Measurements from ENCODE around the gene NDE1. TPM values are rescaled to one million over a fixed set of nuclear protein-coding genes. Genes with fewer than 3 reads are reported as not detected.
A peak's percentile ranks its signal among the peaks of the same experiment; 100 is the strongest.

Gene NDE1
- total and polyA plus RNA-seq, 9 of the 15 experiments (the other 6 are each of a cell fraction or from before 2014, with no cell fraction given): 3.1 to 59.9 (median 30.0) TPM

DNA sequence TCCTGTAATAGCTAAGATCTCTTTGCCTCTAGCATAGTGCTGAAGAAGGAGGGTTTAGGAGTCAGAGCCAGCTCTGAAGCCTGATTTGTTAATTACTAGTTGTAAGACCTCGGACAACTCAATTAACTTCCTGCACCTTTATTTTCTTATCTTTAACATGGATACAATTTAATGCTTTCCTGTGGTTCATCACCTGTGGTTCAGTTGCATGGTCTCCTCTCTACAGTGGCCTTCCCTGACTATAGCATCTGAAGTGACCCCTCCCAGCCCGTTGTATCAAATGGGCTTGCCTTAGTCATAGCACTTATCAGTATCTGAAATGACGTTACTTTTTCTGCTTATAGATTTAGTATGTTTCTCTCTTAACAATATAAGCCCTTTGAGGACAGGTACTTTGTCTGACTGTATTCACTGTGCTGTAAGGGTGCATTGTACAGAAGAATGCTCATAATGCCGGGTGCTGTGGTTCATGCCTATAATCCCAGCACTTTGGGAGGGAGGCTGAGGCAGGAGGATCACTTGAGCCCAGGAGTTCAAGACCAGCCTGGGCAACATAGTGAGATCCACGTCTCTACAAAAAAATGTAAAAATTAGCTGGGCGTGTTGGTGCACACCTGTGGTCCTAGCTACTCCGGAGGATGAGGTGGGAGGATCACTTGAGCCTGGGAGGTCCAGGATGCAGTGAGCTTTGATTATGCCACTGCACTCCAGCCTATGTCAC, 2.6 kb upstream of the NDE1 start:
- Histone ChIP-seq H3K4me1 (replicated peaks in 1 of 2; ENCODE audit: control insufficient read depth in 2 of 2, insufficient read depth in 2 of 2, low read length in 2 of 2) (peaks cover 15 to 17% of the 10 kb centered on the region in 2 experiments; a peak in 4 of 5 replicates), H3K4me3 (no peak overlapping the region), H3K4me2 (ENCODE audit: insufficient read depth, low read length) (no peak overlapping the region), H3K9me3 (replicated peaks; ENCODE audit: control insufficient read depth, insufficient read depth, low read depth, low read length) (no peaks in the 10 kb centered on the region), H3K9me1 (ENCODE audit: control insufficient read depth, insufficient read depth, low read length) (no peaks in the 10 kb centered on the region), H3K27ac (ENCODE audit: extremely low read depth, low read depth, low read length) (no peak overlapping the region), H3K79me2 (ENCODE audit: control insufficient read depth, insufficient read depth, low read length) (peaks cover 27% of the 10 kb centered on the region), H2AFZ (ENCODE audit: low read depth, low read length) (peak overlapping the region; percentile 52), H3K27me3 (ENCODE audit: control insufficient read depth in 2 of 2, insufficient read depth in 2 of 2, low read length in 2 of 2) (no peaks in the 10 kb centered on the region), H4K20me1 (replicated peaks; ENCODE audit: control insufficient read depth, insufficient read depth, low read length) (no peaks in the 10 kb centered on the region), H3K36me3 (ENCODE audit: control insufficient read depth, insufficient read depth, low read length) (peaks cover 5% of the 10 kb centered on the region; the same call in 2 of the 3 replicates), H3K9ac (ENCODE audit: insufficient read depth in 1 of 2, low read depth in 2 of 2, low read length in 2 of 2) (no peak overlapping the region)
- 48% methylated on average over 7 of the region's 7 CpGs for WGBS (ENCODE audit: insufficient coverage, low coverage, missing lambda C conversion rate)
- FAIRE-seq: no peak
- no peak for DNase-seq (ENCODE audit: extremely low read depth in 1 of 4, low spot score in 3 of 4)
- ATAC-seq: no peak
- no TSS peak for BruUV-seq (replicated peaks)
- intact Hi-C loops (cut with micrococcal nuclease) (loop anchor here (10.0 kb wide), 2 partner anchors 73 to 223 kb away; no protein-coding TSS in a partner anchor), in situ Hi-C loops (cut with MboI) (no loop called here)
- CTCF ChIA-PET (ENCODE audit: low intra/inter-chr PET ratio): interaction anchor here (0.7 kb wide), 1 partner anchor 482 kb away, joined by 3 read pairs; no protein-coding TSS in a partner anchor
- POLR2A ChIA-PET: interaction anchor here (0.5 to 3.0 kb wide), 2 partner anchors 13 to 128 kb away, joined by 3 to 11 read pairs; no protein-coding TSS in a partner anchor
- TF ChIP-seq CHCHD3 (CRISPR knock-in tag; IDR thresholded peaks at IDR 0.05) (no peak), ZFP30 (CRISPR knock-in tag; IDR thresholded peaks at IDR 0.05; ENCODE audit: borderline replicate concordance) (no peak), SETDB1 (IDR thresholded peaks at IDR 0.05; ENCODE audit: low read length) (no peak), ZNF589 (CRISPR knock-in tag; IDR thresholded peaks at IDR 0.05; ENCODE audit: low read depth) (no peak), DPF2 (IDR thresholded peaks at IDR 0.05) (peak; percentile 21; the same call in 1 of the 2 replicates), KDM1A (IDR thresholded peaks at IDR 0.05) (peak; percentile 42 to 62; a peak in 2 of 4 replicates), RBM15 (IDR thresholded peaks at IDR 0.05; ENCODE audit: insufficient read depth, low read length) (no peak), TRIM28 (IDR thresholded peaks at IDR 0.05) (no peak), TEAD2 (tag; IDR thresholded peaks at IDR 0.05) (no peak), CHD2 (IDR thresholded peaks at IDR 0.05; ENCODE audit: low read depth, low read length) (no peak), RBM25 (IDR thresholded peaks at IDR 0.05; ENCODE audit: low read depth, low read length, severe bottlenecking) (peak; percentile 10)
- TF ChIP-seq, protein P1, sequence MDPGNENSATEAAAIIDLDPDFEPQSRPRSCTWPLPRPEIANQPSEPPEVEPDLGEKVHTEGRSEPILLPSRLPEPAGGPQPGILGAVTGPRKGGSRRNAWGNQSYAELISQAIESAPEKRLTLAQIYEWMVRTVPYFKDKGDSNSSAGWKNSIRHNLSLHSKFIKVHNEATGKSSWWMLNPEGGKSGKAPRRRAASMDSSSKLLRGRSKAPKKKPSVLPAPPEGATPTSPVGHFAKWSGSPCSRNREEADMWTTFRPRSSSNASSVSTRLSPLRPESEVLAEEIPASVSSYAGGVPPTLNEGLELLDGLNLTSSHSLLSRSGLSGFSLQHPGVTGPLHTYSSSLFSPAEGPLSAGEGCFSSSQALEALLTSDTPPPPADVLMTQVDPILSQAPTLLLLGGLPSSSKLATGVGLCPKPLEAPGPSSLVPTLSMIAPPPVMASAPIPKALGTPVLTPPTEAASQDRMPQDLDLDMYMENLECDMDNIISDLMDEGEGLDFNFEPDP (CRISPR knock-in tag; IDR thresholded peaks at IDR 0.05): no peak
- TF ChIP-seq, protein P2, sequence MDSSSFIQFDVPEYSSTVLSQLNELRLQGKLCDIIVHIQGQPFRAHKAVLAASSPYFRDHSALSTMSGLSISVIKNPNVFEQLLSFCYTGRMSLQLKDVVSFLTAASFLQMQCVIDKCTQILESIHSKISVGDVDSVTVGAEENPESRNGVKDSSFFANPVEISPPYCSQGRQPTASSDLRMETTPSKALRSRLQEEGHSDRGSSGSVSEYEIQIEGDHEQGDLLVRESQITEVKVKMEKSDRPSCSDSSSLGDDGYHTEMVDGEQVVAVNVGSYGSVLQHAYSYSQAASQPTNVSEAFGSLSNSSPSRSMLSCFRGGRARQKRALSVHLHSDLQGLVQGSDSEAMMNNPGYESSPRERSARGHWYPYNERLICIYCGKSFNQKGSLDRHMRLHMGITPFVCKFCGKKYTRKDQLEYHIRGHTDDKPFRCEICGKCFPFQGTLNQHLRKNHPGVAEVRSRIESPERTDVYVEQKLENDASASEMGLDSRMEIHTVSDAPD (CRISPR knock-in tag; IDR thresholded peaks at IDR 0.05): no peak
- TF ChIP-seq, protein P3, sequence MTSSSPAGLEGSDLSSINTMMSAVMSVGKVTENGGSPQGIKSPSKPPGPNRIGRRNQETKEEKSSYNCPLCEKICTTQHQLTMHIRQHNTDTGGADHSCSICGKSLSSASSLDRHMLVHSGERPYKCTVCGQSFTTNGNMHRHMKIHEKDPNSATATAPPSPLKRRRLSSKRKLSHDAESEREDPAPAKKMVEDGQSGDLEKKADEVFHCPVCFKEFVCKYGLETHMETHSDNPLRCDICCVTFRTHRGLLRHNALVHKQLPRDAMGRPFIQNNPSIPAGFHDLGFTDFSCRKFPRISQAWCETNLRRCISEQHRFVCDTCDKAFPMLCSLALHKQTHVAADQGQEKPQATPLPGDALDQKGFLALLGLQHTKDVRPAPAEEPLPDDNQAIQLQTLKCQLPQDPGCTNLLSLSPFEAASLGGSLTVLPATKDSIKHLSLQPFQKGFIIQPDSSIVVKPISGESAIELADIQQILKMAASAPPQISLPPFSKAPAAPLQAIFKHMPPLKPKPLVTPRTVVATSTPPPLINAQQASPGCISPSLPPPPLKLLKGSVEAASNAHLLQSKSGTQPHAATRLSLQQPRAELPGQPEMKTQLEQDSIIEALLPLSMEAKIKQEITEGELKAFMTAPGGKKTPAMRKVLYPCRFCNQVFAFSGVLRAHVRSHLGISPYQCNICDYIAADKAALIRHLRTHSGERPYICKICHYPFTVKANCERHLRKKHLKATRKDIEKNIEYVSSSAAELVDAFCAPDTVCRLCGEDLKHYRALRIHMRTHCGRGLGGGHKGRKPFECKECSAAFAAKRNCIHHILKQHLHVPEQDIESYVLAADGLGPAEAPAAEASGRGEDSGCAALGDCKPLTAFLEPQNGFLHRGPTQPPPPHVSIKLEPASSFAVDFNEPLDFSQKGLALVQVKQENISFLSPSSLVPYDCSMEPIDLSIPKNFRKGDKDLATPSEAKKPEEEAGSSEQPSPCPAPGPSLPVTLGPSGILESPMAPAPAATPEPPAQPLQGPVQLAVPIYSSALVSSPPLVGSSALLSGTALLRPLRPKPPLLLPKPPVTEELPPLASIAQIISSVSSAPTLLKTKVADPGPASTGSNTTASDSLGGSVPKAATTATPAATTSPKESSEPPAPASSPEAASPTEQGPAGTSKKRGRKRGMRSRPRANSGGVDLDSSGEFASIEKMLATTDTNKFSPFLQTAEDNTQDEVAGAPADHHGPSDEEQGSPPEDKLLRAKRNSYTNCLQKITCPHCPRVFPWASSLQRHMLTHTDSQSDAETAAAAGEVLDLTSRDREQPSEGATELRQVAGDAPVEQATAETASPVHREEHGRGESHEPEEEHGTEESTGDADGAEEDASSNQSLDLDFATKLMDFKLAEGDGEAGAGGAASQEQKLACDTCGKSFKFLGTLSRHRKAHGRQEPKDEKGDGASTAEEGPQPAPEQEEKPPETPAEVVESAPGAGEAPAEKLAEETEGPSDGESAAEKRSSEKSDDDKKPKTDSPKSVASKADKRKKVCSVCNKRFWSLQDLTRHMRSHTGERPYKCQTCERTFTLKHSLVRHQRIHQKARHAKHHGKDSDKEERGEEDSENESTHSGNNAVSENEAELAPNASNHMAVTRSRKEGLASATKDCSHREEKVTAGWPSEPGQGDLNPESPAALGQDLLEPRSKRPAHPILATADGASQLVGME (CRISPR knock-in tag; IDR thresholded peaks at IDR 0.05): no peak
